ENCODE data around the gene CCNB1IP1. TPM values are rescaled to one million over a fixed set of nuclear protein-coding genes. Genes with fewer than 3 reads are reported as not detected.
"Not testable (repeated sequence)": the region's sequence is repeated elsewhere in the genome, so short reads cannot be mapped to it uniquely, and the experiment has no call there.

CCNB1IP1 gene
- total RNA-seq, 1 donor from 2014 or later: 38.3 TPM

- no peak for DNase-seq (ENCODE audit: low spot score)
These were observed 670 bp downstream of the CCNB1IP1 start for GRCh38 chr14:20332431-20332787.

- DNase-seq (ENCODE audit: low spot score): no peak
These were observed 1.9 kb downstream of the CCNB1IP1 start for GRCh38 chr14:20331053-20331613.

- no peak for DNase-seq (ENCODE audit: low spot score)
These were observed 3.7 kb downstream of the CCNB1IP1 start for GRCh38 chr14:20329355-20329754.

- no peak for DNase-seq (ENCODE audit: low spot score)
These were observed 4.4 kb downstream of the CCNB1IP1 start for GRCh38 chr14:20328705-20329104.

GRCh38 chr14:20327005-20327869, 5.8 kb downstream of the CCNB1IP1 start:
- DNase-seq (ENCODE audit: low spot score): no peak

GRCh38 chr14:20317720-20318119, 15.4 kb downstream of the CCNB1IP1 start:
- DNase-seq (ENCODE audit: low spot score): no peak

GRCh38 chr14:20314026-20314425, 19.1 kb downstream of the CCNB1IP1 start:
- no peak for DNase-seq (ENCODE audit: low spot score)

GRCh38 chr14:20306079-20306423, 27.0 kb downstream of the CCNB1IP1 start:
- no peak for DNase-seq (ENCODE audit: low spot score)

GRCh38 chr14:20305265-20306078, 27.6 kb downstream of the CCNB1IP1 start, which contains the start of gene TTC5:
Gene TTC5 (minus strand): TSS chr14:20305951. CDS start chr14:20305937, 14 bp downstream.
- peak; percentile 87 for DNase-seq (ENCODE audit: low spot score)

GRCh38 chr14:20302042-20302755, 30.9 kb downstream of the CCNB1IP1 start:
- no peak for DNase-seq (ENCODE audit: low spot score)

- no peak for DNase-seq (ENCODE audit: low spot score)
These were observed 38.0 kb downstream of the CCNB1IP1 start for GRCh38 chr14:20295067-20295466.

GRCh38 chr14:20294636-20295035, 38.4 kb downstream of the CCNB1IP1 start:
- DNase-seq (ENCODE audit: low spot score): no peak

GRCh38 chr14:20281998-20282397, 51.1 kb downstream of the CCNB1IP1 start:
- not testable (repeated sequence) for DNase-seq (ENCODE audit: low spot score)

GRCh38 chr14:20280265-20280664, 52.8 kb downstream of the CCNB1IP1 start:
- DNase-seq (ENCODE audit: low spot score): peak; percentile 60

- no peak for DNase-seq (ENCODE audit: low spot score)
These were observed 54.7 kb downstream of the CCNB1IP1 start for GRCh38 chr14:20278414-20278813.

GRCh38 chr14:20277409-20277808, 55.7 kb downstream of the CCNB1IP1 start:
- no peak for DNase-seq (ENCODE audit: low spot score)

- no peak for DNase-seq (ENCODE audit: low spot score)
These were observed 59.0 kb downstream of the CCNB1IP1 start for GRCh38 chr14:20274062-20274461.

- DNase-seq (ENCODE audit: low spot score): not testable (repeated sequence)
These were observed 68.7 kb downstream of the CCNB1IP1 start for GRCh38 chr14:20264361-20264760.

- no peak for DNase-seq (ENCODE audit: low spot score)
These were observed 70.4 kb downstream of the CCNB1IP1 start for GRCh38 chr14:20262642-20263128.

Measured in ureter (tissue), 1 donor.